Measurements from ENCODE around the gene PPP5C. TPM values are rescaled to one million over a fixed set of nuclear protein-coding genes. Genes with fewer than 3 reads are reported as not detected.

The PPP5C gene
- 66.6 TPM for total RNA-seq

GRCh38 chr19:46346821-46347571, at the start of gene PPP5C:
PPP5C (plus strand) TSS chr19:46347087; CDS start chr19:46347097, 10 bp downstream.

GRCh38 chr19:46413262-46414031, 66.6 kb downstream of the PPP5C start, which contains the start of gene CCDC8:
CCDC8 (minus strand) TSS chr19:46413564; CDS start chr19:46412810, 754 bp downstream.

GRCh38 chr19:46428239-46429135, 81.6 kb downstream of the PPP5C start, which contains the start of gene PNMA8C:
PNMA8C (minus strand) TSS chr19:46428936; CDS start chr19:46428359, 577 bp downstream.

Small RNA genes lying within 50 kb of the gene (small RNA-seq; reads per million reads assigned to genes)
- not detected for gene RNU6-924P (ENCODE audit: low replicate concordance)

Other genes starting within 250 kb of the PPP5C start
- not detected for gene IGFL3, start 222.4 kb upstream of the PPP5C start, total RNA-seq
- gene IGFL2, start 198.8 kb upstream of the PPP5C start, total RNA-seq, result not detected
- not detected for gene IGFL1, start 117.3 kb upstream of the PPP5C start, total RNA-seq
- gene HIF3A, start 50.0 kb upstream of the PPP5C start, total RNA-seq, result 194 TPM
- gene CCDC8, start 66.5 kb downstream of the PPP5C start, total RNA-seq, result 62.2 TPM
- 0.53 TPM for gene PNMA8C, start 81.8 kb downstream of the PPP5C start, total RNA-seq
- 44.5 TPM for gene PNMA8A, start 124.5 kb downstream of the PPP5C start, total RNA-seq
- 7.2 TPM for gene PNMA8B, start 148.8 kb downstream of the PPP5C start, total RNA-seq

Measured in metanephros (tissue), 2 donors.